ENCODE results near the gene MACO1.

DNA sequence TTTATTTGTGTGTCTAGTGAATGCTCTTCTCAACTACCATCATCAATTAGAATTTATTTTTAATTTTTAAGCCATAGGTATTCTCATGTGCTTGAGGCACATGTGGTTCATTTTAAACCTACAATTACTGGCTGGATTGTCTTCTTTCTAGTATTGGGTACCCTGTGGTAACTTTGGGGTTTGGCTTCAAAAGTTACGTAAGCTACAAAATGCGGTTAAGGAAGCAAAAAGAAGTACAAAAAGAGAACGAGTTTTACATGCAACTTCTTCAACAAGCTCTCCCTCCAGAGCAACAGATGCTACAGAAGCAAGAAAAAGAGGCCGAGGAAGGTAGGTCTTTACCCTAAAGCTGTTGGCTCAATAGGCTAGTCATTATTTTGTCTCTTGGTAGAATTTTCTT, 25.8 kb downstream of the MACO1 start:
- no peak for TF ChIP-seq EZH2 (IDR thresholded peaks at IDR 0.05)
- no peak for TF ChIP-seq POLR2AphosphoS5 (IDR thresholded peaks at IDR 0.05; ENCODE audit: borderline replicate concordance, low read depth, low read length)
- no peak for TF ChIP-seq FOXP2 (optimal IDR thresholded peaks at IDR 0.05; ENCODE audit: control extremely low read depth, extremely low read length, insufficient read depth)

All from SK-N-MC (cell line).